HG02852 (cell line): ENCODE data around the gene GUCY1A1.
"Not testable (repeated sequence)": the region's sequence is repeated elsewhere in the genome, so short reads cannot be mapped to it uniquely, and the experiment has no call there.

ENCODE experiments used
- ATAC-seq: cut with Tn5 transposase; IDR thresholded peaks from one replicate; pipeline ENCODE4 v1.9.1; 2021; ENCODE audit warnings: mild to moderate bottlenecking, moderate library complexity; ENCODE audit not compliant: unreplicated experiment

The GUCY1A1 gene

DNA sequence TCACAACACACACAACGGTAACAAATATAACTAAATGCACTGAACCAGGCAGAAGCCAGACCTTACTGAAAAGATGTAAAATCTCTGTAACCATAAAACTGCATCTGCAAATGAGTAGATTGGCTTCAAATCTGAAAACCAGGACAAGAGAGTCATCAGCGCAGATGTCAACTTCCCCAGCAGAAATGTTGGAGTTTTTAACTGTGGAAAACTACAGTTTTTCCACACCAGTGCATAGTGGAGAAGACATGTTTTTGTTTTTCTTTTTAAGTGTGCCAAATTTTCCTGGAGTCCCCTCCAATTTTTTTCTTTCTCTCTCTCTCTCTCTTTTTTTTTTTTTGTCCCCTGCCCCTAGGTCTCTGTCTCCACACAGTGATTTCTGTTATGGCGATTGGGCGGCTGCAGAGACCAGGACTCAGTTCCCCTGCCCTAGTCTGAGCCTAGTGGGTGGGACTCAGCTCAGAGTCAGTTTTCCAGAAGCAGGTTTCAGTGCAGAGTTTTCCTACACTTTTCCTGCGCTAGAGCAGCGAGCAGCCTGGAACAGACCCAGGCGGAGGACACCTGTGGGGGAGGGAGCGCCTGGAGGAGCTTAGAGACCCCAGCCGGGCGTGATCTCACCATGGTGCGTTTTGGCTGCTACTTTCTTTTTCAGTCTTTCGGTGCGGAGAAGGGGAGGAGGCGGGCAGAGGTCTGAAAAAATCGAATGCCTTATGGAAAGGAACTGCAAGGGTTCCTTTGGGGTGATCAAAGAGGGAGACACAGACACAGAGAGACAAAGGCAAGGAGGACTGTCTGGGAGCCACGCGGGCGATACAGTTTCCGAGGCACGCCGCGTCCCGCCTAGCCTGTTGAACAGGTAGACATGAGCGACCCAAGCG lies at the start of gene GUCY1A1:
GUCY1A1 (plus strand) TSS at position 505 of the 878 bp plus-strand sequence. CDS start 30,020 bp downstream, outside the sequence.
- ATAC-seq = peak; percentile 28

DNA sequence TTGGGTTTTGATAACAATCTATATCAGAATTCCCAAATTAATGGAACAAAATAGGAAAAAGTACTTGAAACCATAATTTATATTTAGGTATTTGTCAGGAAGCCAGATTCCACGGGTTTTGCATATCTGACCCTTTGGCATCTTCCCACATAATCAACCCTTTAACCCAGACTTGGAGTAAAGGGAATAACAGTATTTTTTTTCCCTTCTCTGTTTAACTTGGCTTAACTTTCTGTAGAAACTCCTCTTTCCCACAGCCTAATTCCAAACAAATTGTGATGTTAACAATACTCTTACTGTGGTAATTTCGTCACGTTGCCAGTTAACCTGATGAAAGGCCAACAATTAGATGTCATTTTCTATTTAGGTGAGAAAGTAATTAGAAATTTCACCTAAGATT lies 49.4 kb upstream of the GUCY1A1 start:
- no peak for ATAC-seq

GRCh38 chr4:155618183-155618838 lies 48.3 kb upstream of the GUCY1A1 start:
- no peak for ATAC-seq

GRCh38 chr4:155620637-155621036 lies 46.0 kb upstream of the GUCY1A1 start:
- ATAC-seq = no peak

GRCh38 chr4:155624478-155624877 lies 42.2 kb upstream of the GUCY1A1 start:
- ATAC-seq = peak; percentile 79

DNA sequence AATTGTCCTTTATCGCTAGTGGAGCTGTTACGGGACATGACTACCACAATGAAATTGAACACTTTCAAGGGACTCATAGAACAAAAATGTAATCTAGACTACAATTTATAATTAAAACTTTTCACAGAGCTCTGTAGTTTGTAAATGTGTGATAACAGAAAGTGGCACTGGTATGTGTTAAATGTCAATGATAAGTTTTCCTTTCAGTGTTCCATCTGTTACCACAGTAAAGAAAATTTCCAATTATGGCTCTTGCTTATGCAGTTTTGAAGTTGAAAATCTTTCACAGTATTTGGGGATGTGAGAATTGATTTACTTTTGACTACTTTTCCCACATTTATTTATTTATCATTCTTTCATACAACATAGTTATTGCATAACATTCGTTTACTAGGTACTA lies 40.1 kb upstream of the GUCY1A1 start:
- ATAC-seq = no peak

- ATAC-seq = no peak
Measured at GRCh38 chr4:155629183-155629825, 37.3 kb upstream of the GUCY1A1 start.

GRCh38 chr4:155629956-155630355 lies 36.7 kb upstream of the GUCY1A1 start:
- ATAC-seq = no peak

DNA sequence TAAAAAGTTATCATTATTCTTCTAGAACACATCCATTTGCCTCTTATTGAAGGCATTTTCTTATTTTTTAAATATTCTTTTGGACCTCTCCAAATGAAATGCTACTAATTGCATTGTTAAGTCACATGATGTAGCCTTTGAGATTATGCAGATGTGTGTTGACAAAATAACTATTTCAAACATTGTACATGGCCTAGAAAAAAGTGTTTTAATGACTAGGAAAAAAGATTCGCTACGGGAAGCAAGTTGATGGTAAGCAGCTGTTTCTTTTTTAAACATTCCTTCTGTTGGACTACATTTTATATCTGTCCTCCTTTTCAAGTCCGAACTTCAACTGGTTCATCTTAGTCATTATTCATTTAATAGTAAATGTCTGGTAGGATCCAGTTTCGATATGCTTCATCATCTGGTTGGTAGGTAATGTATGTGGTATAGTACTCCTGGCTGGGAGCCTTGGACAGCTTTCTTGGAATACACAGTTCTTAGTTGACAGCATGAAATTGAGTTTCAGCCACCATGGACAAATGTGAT lies 34.3 kb upstream of the GUCY1A1 start:
- no peak for ATAC-seq

DNA sequence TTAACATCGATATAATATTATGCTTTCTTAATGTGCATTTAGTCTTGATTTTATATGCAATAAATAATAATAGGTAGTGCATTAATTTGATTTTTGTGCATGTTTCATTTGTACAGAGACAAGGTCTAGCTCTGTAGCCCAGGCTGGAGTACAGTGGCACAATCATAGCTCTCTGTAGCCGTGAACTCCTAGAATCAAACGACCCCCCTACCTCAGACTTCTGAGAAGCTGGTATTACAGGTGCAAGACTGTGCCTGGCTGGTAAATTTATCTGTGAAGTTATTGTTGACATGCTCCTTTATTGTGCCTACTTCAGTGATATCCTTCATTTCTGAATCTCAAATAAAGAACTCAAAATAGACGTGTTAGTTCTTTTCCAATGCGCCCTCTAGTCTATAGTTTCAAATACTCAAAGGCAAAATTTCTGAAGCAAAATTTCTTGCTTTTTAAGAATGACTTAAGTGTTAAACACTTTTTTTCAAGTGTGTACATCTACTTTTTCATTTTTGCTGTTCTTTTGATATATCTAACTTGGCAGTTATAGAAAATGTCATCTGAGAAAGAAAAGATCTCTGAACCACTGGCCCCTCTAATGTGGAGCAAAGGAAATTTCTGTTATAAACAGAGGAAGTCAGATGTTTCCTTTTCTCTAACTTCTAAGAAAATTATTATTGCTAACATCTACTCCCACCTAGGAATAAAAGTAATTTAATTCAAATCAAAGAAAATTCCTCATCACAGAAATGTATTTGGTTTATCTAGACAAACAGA lies 28.3 kb upstream of the GUCY1A1 start:
- ATAC-seq = no peak

DNA sequence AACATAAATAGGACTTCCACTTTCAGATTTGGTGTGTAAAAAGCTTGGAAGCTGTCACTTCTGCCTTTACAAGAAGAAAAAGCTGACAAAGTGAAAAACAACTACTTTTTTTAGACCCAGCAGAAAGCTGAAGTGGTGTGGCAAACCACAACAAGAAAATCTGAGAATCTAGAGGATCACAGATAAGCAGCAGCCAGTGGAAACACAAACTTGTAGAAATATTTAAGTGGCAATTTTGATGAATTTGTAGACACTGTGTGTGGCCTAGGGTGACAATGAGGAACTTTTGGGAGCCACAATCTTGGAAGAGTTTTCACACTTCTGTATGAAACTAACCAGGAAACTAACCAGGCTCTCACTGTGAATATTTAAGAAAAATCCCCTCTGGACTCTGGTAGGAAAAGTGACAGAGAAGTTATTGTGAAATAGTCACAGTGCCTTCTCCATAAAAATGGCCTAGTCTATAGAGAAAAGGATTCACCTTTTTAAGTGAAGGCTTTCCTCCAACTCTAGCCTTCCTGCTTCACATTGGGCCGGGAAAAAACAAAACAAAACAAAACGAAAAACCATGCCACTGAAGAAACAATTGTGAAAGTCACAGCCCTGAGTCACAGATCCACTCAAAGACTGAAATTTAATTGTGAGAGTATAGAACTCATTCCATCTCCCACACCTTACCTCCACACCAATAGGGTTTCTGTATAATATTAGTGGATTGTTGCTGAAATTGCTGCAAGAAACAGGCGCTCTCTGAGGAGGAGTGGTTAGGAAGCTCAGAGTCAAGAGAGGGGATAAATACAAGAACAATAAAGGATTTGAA lies 26.7 kb upstream of the GUCY1A1 start:
- ATAC-seq = peak; percentile 89

DNA sequence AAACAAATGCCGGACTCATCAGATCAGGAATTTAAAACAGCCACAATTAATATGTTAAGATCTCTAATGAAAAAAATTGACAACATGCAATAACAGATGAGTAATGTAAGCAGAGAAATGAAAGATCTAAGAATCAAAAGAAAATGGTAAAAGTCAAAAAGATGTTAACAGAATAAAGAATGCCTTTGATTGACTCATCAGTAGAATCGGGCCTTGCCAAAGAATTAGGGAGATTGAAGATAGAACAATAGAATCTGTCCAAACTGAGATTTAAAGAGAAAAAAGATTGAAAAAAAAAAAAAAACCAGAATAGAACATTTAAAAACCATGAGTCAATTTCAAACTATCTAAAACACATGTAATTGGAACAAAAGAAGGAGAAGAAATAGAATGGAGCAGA lies 25.9 kb upstream of the GUCY1A1 start:
- no peak for ATAC-seq

- no peak for ATAC-seq
Measured at GRCh38 chr4:155643087-155643486, 23.6 kb upstream of the GUCY1A1 start.

- ATAC-seq = no peak
Measured at GRCh38 chr4:155646001-155646400, 20.6 kb upstream of the GUCY1A1 start.

- ATAC-seq = not testable (repeated sequence)
Measured at GRCh38 chr4:155650785-155651184, 15.9 kb upstream of the GUCY1A1 start.

GRCh38 chr4:155653052-155653451 lies 13.6 kb upstream of the GUCY1A1 start:
- no peak for ATAC-seq

DNA sequence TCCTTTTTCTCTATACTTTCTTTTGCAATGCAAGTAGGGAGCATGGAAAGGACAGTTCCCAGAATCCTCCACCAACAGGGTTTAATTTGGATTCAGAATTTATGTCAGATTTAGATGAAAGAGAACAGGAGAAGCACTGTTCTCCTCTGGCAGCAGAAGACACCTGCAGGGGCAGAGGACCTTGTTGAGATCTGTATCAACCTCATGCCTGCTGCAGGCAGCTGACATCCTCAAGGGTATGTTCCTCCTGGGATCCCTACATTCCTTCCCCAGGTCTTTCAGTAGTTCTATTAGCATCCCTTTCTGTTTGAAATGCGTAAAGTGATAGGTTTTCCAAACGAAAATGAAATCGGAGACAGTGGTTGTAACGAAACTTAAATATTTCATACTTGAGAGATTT lies 10.6 kb upstream of the GUCY1A1 start:
- ATAC-seq = no peak

GRCh38 chr4:155657169-155657568 lies 9.5 kb upstream of the GUCY1A1 start:
- no peak for ATAC-seq

GRCh38 chr4:155657985-155658680 lies 8.5 kb upstream of the GUCY1A1 start:
- ATAC-seq = no peak
